ENCODE data around the gene EPS8L3.
"Not testable (repeated sequence)": the region's sequence is repeated elsewhere in the genome, so short reads cannot be mapped to it uniquely, and the experiment has no call there.

Gene EPS8L3

GRCh38 chr1:109768820-109769219 lies 5.1 kb upstream of the EPS8L3 start:
- TF ChIP-seq, protein P1, sequence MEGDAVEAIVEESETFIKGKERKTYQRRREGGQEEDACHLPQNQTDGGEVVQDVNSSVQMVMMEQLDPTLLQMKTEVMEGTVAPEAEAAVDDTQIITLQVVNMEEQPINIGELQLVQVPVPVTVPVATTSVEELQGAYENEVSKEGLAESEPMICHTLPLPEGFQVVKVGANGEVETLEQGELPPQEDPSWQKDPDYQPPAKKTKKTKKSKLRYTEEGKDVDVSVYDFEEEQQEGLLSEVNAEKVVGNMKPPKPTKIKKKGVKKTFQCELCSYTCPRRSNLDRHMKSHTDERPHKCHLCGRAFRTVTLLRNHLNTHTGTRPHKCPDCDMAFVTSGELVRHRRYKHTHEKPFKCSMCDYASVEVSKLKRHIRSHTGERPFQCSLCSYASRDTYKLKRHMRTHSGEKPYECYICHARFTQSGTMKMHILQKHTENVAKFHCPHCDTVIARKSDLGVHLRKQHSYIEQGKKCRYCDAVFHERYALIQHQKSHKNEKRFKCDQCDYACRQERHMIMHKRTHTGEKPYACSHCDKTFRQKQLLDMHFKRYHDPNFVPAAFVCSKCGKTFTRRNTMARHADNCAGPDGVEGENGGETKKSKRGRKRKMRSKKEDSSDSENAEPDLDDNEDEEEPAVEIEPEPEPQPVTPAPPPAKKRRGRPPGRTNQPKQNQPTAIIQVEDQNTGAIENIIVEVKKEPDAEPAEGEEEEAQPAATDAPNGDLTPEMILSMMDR (IDR thresholded peaks at IDR 0.05; ENCODE audit: insufficient read depth, low read length, missing control alignments): no peak
- ChIA-PET POLR2A (interaction anchor here (1.3 kb wide), 1 partner anchor 221 kb away, joined by 8 read pairs; the partner anchor contains the start of gene GNAI3), CTCF (interaction anchor here (10.3 to 28.0 kb wide), 4 partner anchors 114 to 227 kb away, joined by 228 to 1425 read pairs (median 604); partner anchors contain the start of genes AHCYL1, GPR61 and GSTM4)
- no peak for DNase-seq (ENCODE audit: low read depth, low spot score)
- H3K4me3 ChIP-seq (ENCODE audit: low read depth, low read length): no peak overlapping the region

DNA sequence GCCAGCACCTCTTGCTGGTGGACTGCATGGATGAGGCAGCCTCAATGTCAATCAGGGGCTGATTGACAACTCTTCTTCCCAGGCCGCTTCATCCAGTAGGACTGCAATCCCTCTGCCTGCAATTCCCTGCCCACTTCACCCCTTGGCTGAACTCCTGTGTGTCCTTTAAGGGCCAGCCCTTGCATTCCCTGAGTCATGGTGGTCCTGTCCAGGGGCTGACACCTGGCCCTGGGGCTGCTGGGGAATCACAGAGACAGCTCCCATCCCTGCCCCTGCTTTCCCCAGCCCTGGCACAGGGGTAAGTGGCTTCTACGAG lies 4.6 kb upstream of the EPS8L3 start:
- CTCF ChIA-PET: interaction anchor here (10.3 to 28.0 kb wide), 4 partner anchors 113 to 226 kb away, joined by 228 to 1425 read pairs (median 604); partner anchors contain the start of genes AHCYL1, GPR61 and GSTM4

GRCh38 chr1:109767637-109768334 lies 4.1 kb upstream of the EPS8L3 start:
- no peak overlapping the region for H3K4me3 ChIP-seq (ENCODE audit: low read depth, low read length)
- no peak for DNase-seq (ENCODE audit: low read depth, low spot score)
- CTCF ChIA-PET: interaction anchor here (10.3 to 28.0 kb wide), 4 partner anchors 113 to 226 kb away, joined by 228 to 1425 read pairs (median 604); partner anchors contain the start of genes AHCYL1, GPR61 and GSTM4
- TF ChIP-seq, protein P1 (IDR thresholded peaks at IDR 0.05; ENCODE audit: insufficient read depth, low read length, missing control alignments): no peak
- POLR2A ChIA-PET: no interaction called here

More for the DNA sequence above, 4.6 kb upstream of the EPS8L3 start:
- POLR2A ChIA-PET: no interaction called here
- no peak overlapping the region for H3K4me3 ChIP-seq (ENCODE audit: low read depth, low read length)
- TF ChIP-seq, protein P1 (IDR thresholded peaks at IDR 0.05; ENCODE audit: insufficient read depth, low read length, missing control alignments): no peak
- DNase-seq (ENCODE audit: low read depth, low spot score): no peak

DNA sequence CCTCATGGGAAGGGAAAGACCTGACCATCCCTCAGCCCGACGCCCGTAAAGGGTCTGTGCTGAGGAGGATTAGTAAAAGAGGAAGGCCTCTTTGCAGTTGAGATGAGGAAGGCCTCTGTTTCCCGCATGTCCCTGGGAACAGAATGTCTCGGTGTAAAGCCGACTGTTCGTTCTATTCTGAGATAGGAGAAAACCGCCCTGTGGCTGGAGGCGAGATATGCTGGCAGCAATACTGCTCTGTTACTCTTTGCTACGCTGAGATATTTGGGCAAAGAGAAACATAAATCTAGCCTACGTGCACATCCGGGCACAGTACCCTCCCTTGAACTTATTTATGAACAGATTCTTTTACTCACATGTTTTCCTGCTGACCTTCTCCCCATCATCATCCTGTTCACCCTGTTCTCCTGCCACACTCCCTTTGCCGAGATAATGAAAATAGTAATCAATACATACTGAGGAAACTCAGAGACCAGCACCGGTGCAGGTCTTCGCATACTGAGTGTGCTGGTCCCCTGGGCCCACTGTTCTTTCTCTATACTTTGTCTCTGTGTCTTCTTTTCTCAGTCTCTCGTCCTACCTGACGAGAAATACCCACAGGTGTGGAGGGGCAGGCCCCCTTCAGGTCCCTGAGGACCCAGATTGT lies 3.4 kb upstream of the EPS8L3 start:
- CTCF ChIA-PET: not testable (repeated sequence)

GRCh38 chr1:109765896-109766615 lies 2.3 kb upstream of the EPS8L3 start:
- POLR2A ChIA-PET: no interaction called here
- DNase-seq (ENCODE audit: low read depth, low spot score): no peak
- CTCF ChIA-PET: interaction anchor here (0.6 to 5.1 kb wide), 5 partner anchors 8 to 220 kb away, joined by 3 to 41 read pairs (median 6); no protein-coding TSS in a partner anchor

More for the DNA sequence above, 3.4 kb upstream of the EPS8L3 start:
- POLR2A ChIA-PET; DNase-seq (ENCODE audit: low read depth, low spot score); H3K4me3 ChIP-seq (ENCODE audit: low read depth, low read length): not testable (repeated sequence)

GRCh38 chr1:109765483-109765815 lies 1.7 kb upstream of the EPS8L3 start:
- no peak for DNase-seq (ENCODE audit: low read depth, low spot score)
- POLR2A ChIA-PET: no interaction called here
- CTCF ChIA-PET: interaction anchor here (0.6 to 5.1 kb wide), 7 partner anchors 8 to 220 kb away, joined by 3 to 41 read pairs (median 6); no protein-coding TSS in a partner anchor
- H3K4me3 ChIP-seq (ENCODE audit: low read depth, low read length): no peak overlapping the region
- TF ChIP-seq, protein P1 (IDR thresholded peaks at IDR 0.05; ENCODE audit: insufficient read depth, low read length, missing control alignments): no peak

More at GRCh38 chr1:109765896-109766615, 2.3 kb upstream of the EPS8L3 start:
- no peak overlapping the region for H3K4me3 ChIP-seq (ENCODE audit: low read depth, low read length)
- TF ChIP-seq, protein P1 (IDR thresholded peaks at IDR 0.05; ENCODE audit: insufficient read depth, low read length, missing control alignments): no peak

Data from AG04449 (cell line).